Brain microvascular endothelial cell (primary cell): ENCODE data around the gene ARID2.

Experiments used
- DNase-seq: peaks from one replicate; pipeline ENCODE4 v3.0.0-alpha.2; 2020
- H3K27ac ChIP-seq: fragments of 250-450 bp; sonication (Bioruptor Pico); 2 replicates; pipeline ENCODE4 v1.5.1; 2020; ENCODE audit warnings: mild to moderate bottlenecking, moderate library complexity
- H3K27me3 ChIP-seq: fragments of 250-450 bp; sonication (Bioruptor Pico); replicated peaks from 2 replicates; pipeline ENCODE4 v1.5.1; 2020; ENCODE audit warnings: mild to moderate bottlenecking
- H3K36me3 ChIP-seq: fragments of 250-450 bp; sonication (Bioruptor Pico); replicated peaks from 2 replicates; pipeline ENCODE4 v1.5.1; 2020; ENCODE audit warnings: mild to moderate bottlenecking
- H3K4me3 ChIP-seq: 2 replicates; pipeline ENCODE4 v1.5.1; 2011; ENCODE audit warnings: low read depth, mild to moderate bottlenecking, control low read depth, low read length, moderate library complexity
- in situ Hi-C: cut with HindIII; loops from 2 replicates; pipeline ENCODE4 v1.10.0; 2017; ENCODE audit warnings: low sequenced_read_pairs, low pct_ligation_motif_present
- TF ChIP-seq, protein P1 (sequence below): IDR thresholded peaks from 2 replicates; pipeline ENCODE4 v1.5.1; 2011; ENCODE audit warnings: low read depth, mild to moderate bottlenecking, moderate library complexity, low read length, control low read depth, inconsistent platforms; ENCODE audit errors: missing control alignments

The ARID2 gene

DNA sequence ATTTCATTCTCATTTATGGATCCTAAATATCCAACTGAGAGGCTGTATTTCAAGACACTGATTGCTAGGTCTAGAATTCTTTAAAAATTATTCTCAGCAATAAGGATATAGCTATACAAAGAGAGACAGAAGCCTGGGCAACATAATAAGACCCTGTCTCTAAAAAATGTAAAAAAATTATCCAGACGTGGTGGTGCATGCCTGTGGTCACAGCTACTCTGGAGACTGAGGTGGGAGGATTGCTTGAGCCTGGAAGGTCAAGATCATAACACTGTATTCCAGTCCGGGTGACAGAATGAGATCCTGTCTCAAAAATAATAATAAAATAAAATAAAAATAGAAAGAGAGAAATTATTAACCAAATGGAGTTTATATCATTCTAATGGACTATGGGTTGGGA lies 20.6 kb upstream of the ARID2 start:
- in situ Hi-C loops = no loop called here
- DNase-seq = no peak
- H3K27me3 ChIP-seq = no peaks in the 10 kb centered on the region
- H3K4me3 ChIP-seq = no peak overlapping the region
- TF ChIP-seq, protein P1, sequence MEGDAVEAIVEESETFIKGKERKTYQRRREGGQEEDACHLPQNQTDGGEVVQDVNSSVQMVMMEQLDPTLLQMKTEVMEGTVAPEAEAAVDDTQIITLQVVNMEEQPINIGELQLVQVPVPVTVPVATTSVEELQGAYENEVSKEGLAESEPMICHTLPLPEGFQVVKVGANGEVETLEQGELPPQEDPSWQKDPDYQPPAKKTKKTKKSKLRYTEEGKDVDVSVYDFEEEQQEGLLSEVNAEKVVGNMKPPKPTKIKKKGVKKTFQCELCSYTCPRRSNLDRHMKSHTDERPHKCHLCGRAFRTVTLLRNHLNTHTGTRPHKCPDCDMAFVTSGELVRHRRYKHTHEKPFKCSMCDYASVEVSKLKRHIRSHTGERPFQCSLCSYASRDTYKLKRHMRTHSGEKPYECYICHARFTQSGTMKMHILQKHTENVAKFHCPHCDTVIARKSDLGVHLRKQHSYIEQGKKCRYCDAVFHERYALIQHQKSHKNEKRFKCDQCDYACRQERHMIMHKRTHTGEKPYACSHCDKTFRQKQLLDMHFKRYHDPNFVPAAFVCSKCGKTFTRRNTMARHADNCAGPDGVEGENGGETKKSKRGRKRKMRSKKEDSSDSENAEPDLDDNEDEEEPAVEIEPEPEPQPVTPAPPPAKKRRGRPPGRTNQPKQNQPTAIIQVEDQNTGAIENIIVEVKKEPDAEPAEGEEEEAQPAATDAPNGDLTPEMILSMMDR = no peak
- H3K27ac ChIP-seq = no peak overlapping the region
- H3K36me3 ChIP-seq = no peaks in the 10 kb centered on the region

DNA sequence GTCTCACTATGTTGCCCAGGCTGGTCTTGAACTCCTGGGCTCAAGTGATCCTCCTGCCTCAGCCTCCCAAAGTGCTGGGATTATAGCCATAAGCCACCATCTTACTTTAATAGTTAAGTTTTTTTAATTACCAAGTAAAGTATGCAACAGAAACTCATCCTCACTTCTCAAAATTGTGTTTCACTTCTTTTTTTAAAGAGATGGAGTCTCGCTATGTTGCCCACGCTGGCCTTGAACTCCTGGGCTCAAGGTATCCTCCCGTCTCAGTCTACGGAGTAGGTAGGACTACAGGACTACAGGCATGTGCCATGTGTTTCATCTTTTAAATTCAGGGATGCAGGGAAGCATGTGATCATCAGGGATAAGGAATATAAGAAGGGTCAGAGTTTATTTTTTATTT lies 17.2 kb upstream of the ARID2 start:
- no peaks in the 10 kb centered on the region for H3K27me3 ChIP-seq
- no peak overlapping the region for H3K27ac ChIP-seq
- in situ Hi-C loops = no loop called here
- no peak for DNase-seq
- no peak overlapping the region for H3K4me3 ChIP-seq
- TF ChIP-seq, protein P1 = no peak
- no peaks in the 10 kb centered on the region for H3K36me3 ChIP-seq

DNA sequence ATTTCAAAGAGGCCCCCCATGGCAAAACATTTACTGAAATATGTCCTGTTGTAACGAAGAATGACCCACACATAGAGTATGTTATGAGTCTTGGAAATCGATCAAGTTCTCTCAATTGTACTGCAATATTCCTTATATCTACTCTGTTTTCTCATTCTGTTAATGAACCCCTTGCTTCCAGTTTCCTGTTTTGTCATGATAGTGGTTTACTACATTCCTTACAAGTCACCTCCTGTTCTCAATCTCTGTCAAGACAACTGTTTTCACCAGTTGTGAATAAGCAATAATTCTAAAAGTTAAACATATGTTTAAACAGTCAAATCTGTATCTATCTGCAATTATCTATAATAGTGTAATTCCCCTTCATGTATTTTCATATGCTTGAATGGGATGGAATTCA lies 16.4 kb upstream of the ARID2 start:
- no peak for DNase-seq
- H3K27ac ChIP-seq = no peak overlapping the region

DNA sequence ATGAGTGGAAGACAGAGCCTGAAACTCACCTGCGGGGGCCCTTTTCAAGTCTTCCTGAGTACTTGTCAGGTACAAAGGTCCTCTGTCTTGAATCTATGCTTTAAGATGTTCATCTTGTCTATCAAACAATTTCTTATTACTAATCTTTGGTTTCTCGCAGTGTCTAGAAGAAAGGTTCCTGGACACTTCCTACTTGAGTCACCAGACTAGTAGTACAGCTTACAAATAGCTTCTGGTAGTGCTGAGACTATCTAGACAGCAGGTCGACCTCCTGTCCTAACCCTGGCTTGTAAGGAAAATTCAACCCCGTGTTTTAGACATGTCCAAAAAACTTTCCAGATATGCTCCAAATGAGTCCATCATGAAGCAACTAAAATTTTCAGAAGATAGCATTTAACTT lies 11.2 kb upstream of the ARID2 start:
- DNase-seq = no peak

More for the DNA sequence above, 16.4 kb upstream of the ARID2 start:
- Histone ChIP-seq H3K36me3 (no peaks in the 10 kb centered on the region), H3K4me3 (no peak overlapping the region), H3K27me3 (no peaks in the 10 kb centered on the region)
- in situ Hi-C loops = no loop called here
- TF ChIP-seq, protein P1 = no peak

DNA sequence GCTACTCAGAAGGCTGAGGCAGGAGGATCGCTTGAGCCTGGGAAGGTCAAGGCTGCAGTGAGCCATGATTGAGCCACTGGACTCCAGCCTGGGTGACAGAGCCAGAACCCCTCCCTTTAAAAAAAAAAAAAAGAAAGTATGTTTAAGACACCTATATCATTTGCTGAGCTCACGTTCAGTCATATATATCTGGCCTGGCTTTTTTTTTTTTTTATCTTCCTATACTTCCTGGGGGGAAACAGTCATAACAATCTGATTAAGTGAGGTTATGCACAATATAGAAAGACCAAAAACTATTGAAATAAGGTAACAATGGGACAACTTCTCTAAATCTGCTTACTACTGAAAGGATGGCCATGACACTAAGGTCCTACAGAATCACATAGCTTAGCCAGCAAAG lies 9.4 kb upstream of the ARID2 start:
- in situ Hi-C loops = no loop called here
- TF ChIP-seq, protein P1 = no peak
- DNase-seq = no peak
- Histone ChIP-seq H3K36me3 (no peaks in the 10 kb centered on the region), H3K27me3 (no peaks in the 10 kb centered on the region), H3K4me3 (no peak overlapping the region), H3K27ac (no peak overlapping the region)

More for the DNA sequence above, 11.2 kb upstream of the ARID2 start:
- Histone ChIP-seq H3K27me3 (no peaks in the 10 kb centered on the region), H3K36me3 (no peaks in the 10 kb centered on the region), H3K4me3 (no peak overlapping the region), H3K27ac (no peak overlapping the region)
- TF ChIP-seq, protein P1 = no peak
- in situ Hi-C loops = no loop called here

DNA sequence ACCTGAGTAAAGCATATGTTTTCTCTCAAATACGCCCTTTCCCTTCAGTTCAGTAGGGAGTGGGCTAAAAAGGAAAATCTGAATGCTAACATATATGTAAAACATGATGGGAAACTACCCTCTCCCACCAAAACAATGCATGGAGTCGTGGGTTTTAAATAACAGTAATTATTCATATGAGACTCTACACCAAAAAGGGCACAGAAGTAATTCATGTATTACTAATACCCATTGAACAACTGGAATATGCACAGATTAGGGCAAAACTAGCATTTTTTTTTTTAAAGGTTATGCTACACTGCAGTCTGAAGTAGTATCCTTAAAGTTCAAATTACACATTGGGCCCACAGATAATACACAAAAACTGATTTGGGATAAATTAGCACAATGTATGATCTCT lies 8.1 kb upstream of the ARID2 start:
- TF ChIP-seq, protein P1 = no peak
- H3K4me3 ChIP-seq = no peak overlapping the region
- in situ Hi-C loops = no loop called here
- H3K36me3 ChIP-seq = no peaks in the 10 kb centered on the region
- H3K27me3 ChIP-seq = no peaks in the 10 kb centered on the region
- no peak for DNase-seq
- no peak overlapping the region for H3K27ac ChIP-seq
